GM23248 (cell line): ENCODE results near the gene METTL9. TPM values are rescaled to one million over a fixed set of nuclear protein-coding genes. Genes with fewer than 3 reads are reported as not detected.
A peak's percentile ranks its signal among the peaks of the same experiment; 100 is the strongest.

Experiments used
- DNase-seq: peaks from one replicate; pipeline ENCODE4 v3.0.0-alpha.2; 2015
- H2AFZ ChIP-seq: fragments of 200-600 bp; sonication (generic); 2 replicates; pipeline ENCODE4 v1.6.1; 2016; ENCODE audit warnings: antibody characterized with exemption
- H3F3A ChIP-seq: fragments of 200-600 bp; sonication (generic); 2 replicates; pipeline ENCODE4 v1.6.1; 2016; ENCODE audit warnings: mild to moderate bottlenecking, antibody characterized with exemption, mixed run types; ENCODE audit not compliant: insufficient read depth
- H3K27ac ChIP-seq: fragments of 200-600 bp; sonication (generic); 2 replicates; pipeline ENCODE4 v1.5.1; 2016; ENCODE audit warnings: mild to moderate bottlenecking
- H3K27me3 ChIP-seq: fragments of 200-600 bp; sonication (generic); replicated peaks from 2 replicates; pipeline ENCODE4 v1.6.1; 2016; ENCODE audit warnings: mild to moderate bottlenecking; ENCODE audit not compliant: insufficient read depth
- H3K36me3 ChIP-seq: fragments of 200-600 bp; sonication (generic); 2 replicates; pipeline ENCODE4 v1.6.1; 2016; ENCODE audit warnings: low read depth, mild to moderate bottlenecking
- H3K4me1 ChIP-seq: fragments of 200-600 bp; sonication (generic); 2 replicates; pipeline ENCODE4 v1.6.1; 2016; ENCODE audit warnings: mild to moderate bottlenecking; ENCODE audit not compliant: insufficient read depth
- H3K4me2 ChIP-seq: fragments of 200-600 bp; sonication (generic); one replicate; pipeline ENCODE4 v1.6.1; 2016; ENCODE audit warnings: mild to moderate bottlenecking; ENCODE audit not compliant: unreplicated experiment
- H3K4me3 ChIP-seq: fragments of 200-600 bp; sonication (generic); 2 replicates; pipeline ENCODE4 v1.5.1; 2016; ENCODE audit warnings: mild to moderate bottlenecking
- H3K79me2 ChIP-seq: fragments of 200-600 bp; sonication (generic); 2 replicates; pipeline ENCODE4 v1.6.1; 2016; ENCODE audit warnings: mild to moderate bottlenecking; ENCODE audit not compliant: insufficient read depth
- H3K9ac ChIP-seq: fragments of 200-600 bp; sonication (generic); 2 replicates; pipeline ENCODE4 v1.6.1; 2016; ENCODE audit warnings: mild to moderate bottlenecking
- H3K9me2 ChIP-seq: fragments of 200-600 bp; sonication (generic); 2 replicates; pipeline ENCODE4 v1.6.1; 2016; ENCODE audit warnings: mixed run types, mild to moderate bottlenecking, moderate library complexity; ENCODE audit not compliant: insufficient read depth
- H3K9me3 ChIP-seq: fragments of 200-600 bp; sonication (generic); one replicate; pipeline ENCODE4 v1.6.1; 2017; ENCODE audit warnings: low read depth
- H4K20me1 ChIP-seq: fragments of 200-600 bp; sonication (generic); 2 replicates; pipeline ENCODE4 v1.6.0; 2016; ENCODE audit not compliant: insufficient read depth
- EZH2 ChIP-seq: fragments of 200-600 bp; sonication (generic); IDR thresholded peaks from 2 replicates; pipeline ENCODE4 v1.6.1; 2018; ENCODE audit warnings: antibody characterized with exemption, mild to moderate bottlenecking; ENCODE audit not compliant: insufficient read depth, poor library complexity, severe bottlenecking
- EZH2phosphoT487 ChIP-seq: fragments of 200-600 bp; sonication (generic); IDR thresholded peaks from 2 replicates; pipeline ENCODE4 v1.6.1; 2018; ENCODE audit warnings: antibody characterized with exemption, moderate library complexity, mild to moderate bottlenecking, low read depth; ENCODE audit not compliant: insufficient read depth
- WGBS, 2 experiments: methylation state at CpG; one replicate each; pipeline ENCODE4 v1.1.6; 2015 to 2017; ENCODE audit warnings: low lambda C conversion rate in 2 of 2, low coverage in 1 of 2; ENCODE audit errors: missing lambda C conversion rate in 2 of 2; 5-methylcytosine and 5-hydroxymethylcytosine counted together
- in situ Hi-C: fragments of 300-500 bp; cut with MboI; formaldehyde crosslinking; loops from 2 replicates; pipeline ENCODE4 v1.15.0; 2020
- polyA plus RNA-seq: library from polyadenylated mRNA; unstranded; fragments of >200 nt; fragmentation: Nextera tagmentation; extraction: Ambion mirVana; gene quantifications from 2 replicates; pipeline ENCODE4 v1.2.1, GENCODE V29; 2016
- total RNA-seq: library from RNA; depleted of rRNA; stranded (reverse); fragments of >200 nt; shearing (Covaris generic); gene quantifications from 2 replicates; pipeline ENCODE4 v1.2.3, GENCODE V29; 2014

Gene METTL9
- total and polyA plus RNA-seq, 2 experiments from 2014 or later: 273 to 326 TPM

DNA sequence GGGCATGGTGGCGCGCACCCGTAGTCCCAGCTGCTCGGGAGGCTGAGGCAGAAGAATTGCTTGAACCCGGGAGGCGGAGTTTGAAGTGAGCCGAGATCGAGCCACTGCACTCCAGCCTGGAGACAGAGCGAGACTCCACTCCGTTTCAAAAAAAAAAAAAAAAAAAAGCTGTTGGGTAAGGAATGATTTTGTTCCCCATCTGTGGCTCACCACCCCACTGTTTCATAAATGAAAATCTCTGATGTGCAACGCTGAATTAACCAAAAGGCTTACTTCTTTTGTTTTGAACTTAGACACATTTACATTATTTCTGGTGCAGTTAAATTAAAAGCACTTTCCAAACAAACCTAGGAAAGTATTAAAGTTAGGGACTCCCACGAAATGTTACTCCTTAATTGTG, 1.2 kb upstream of the METTL9 start:
- H3K4me3 ChIP-seq: peak overlapping the region; percentile 94
- WGBS, 2 experiments: 88 to 89% methylated on average over 11 to 12 of the region's 12 CpGs
- no peak for DNase-seq
- H3K9me3 ChIP-seq: no peaks in the 10 kb centered on the region
- H3K36me3 ChIP-seq: no peaks in the 10 kb centered on the region
- H2AFZ ChIP-seq: peak overlapping the region; percentile 95
- H3K27ac ChIP-seq: peak overlapping the region; percentile 93
- H3F3A ChIP-seq: peaks cover 27% of the 10 kb centered on the region
- peak overlapping the region; percentile 97 for H3K9ac ChIP-seq
- peak overlapping the region; percentile 99 for H3K4me2 ChIP-seq
- H4K20me1 ChIP-seq: no peaks in the 10 kb centered on the region
- peaks cover 34% of the 10 kb centered on the region for H3K79me2 ChIP-seq
- in situ Hi-C loops: no loop called here
- no peaks in the 10 kb centered on the region for H3K27me3 ChIP-seq
- no peaks in the 10 kb centered on the region for H3K9me2 ChIP-seq
- H3K4me1 ChIP-seq: peaks cover 21% of the 10 kb centered on the region
- no peak for TF ChIP-seq EZH2phosphoT487
- TF ChIP-seq EZH2: no peak

DNA sequence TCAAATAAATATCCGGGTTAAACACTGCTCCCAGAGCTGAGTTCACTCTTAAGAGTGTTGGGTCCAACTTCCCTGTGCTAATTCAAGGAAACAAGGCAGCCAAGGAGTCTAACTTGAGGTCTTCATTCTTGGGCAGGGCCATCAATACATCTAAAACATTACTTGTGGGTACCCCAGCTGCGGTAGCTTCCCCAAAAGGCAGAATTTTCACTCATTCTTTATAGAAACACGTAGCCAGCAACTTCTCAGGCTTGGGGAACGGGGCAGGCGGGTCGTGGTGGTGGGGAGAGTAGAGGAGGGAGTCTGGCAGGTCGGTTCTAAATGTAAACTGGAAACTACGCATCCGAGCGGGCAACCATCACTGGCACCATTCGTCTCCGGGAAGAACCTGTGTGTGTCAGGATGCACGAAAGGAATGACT, 666 bp upstream of the METTL9 start:
- peak overlapping the region; percentile 99 for H3K4me2 ChIP-seq
- H3K9me3 ChIP-seq: no peaks in the 10 kb centered on the region
- H3K36me3 ChIP-seq: no peaks in the 10 kb centered on the region
- no peaks in the 10 kb centered on the region for H3K27me3 ChIP-seq
- in situ Hi-C loops: no loop called here
- peak overlapping the region; percentile 97 for H3K9ac ChIP-seq
- peaks cover 39% of the 10 kb centered on the region for H3K79me2 ChIP-seq
- peak; percentile 49 for DNase-seq
- 1% methylated on average over 13 of the region's 13 CpGs for WGBS, 2 experiments
- no peak for TF ChIP-seq EZH2
- no peak for TF ChIP-seq EZH2phosphoT487
- peak overlapping the region; percentile 94 for H3K4me3 ChIP-seq
- no peaks in the 10 kb centered on the region for H4K20me1 ChIP-seq
- peaks cover 27% of the 10 kb centered on the region for H3K4me1 ChIP-seq
- H3F3A ChIP-seq: peaks cover 32% of the 10 kb centered on the region
- no peaks in the 10 kb centered on the region for H3K9me2 ChIP-seq
- H2AFZ ChIP-seq: peak overlapping the region; percentile 95
- H3K27ac ChIP-seq: peak overlapping the region; percentile 93

DNA sequence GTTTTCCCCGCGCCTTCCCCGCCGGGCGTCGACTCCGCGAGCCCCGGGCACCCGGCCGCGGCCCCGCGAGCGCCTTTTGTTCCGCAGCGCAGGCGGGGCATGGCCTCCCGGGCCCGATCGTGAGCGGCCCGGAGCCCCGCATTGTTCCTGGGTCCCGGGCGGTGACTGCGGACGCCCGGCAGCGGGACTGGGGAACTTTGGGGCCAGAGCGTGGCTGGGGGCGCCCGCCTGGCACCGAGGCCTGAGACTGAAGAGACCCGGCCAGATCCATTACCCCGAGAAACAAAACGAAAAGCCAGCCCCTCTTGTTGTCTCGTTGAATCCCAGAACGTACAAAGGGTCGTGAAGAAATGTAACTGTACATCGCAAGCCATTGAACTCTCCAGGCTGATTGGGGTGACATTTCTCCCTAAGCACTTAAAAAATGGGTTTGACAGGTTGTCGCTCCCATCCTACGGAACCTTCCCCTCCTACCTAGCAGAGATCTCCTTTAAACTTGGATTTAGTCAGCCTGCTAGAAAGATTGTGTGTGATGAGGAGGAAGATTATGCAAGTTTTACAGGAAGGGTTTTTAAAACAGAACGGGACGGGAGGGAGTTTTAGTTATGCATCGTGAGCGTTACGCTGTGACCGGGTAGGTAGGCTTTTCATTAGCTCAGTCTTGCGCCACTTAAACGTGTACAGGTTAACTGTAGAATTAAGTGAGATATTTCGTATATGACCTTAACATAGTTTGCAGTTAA, 825 bp downstream of the METTL9 start:
- Histone ChIP-seq H3K9me3 (no peaks in the 10 kb centered on the region), H3K4me2 (peak overlapping the region; percentile 79), H3K79me2 (peaks cover 54% of the 10 kb centered on the region), H3K4me3 (peak overlapping the region; percentile 94), H3K27me3 (no peaks in the 10 kb centered on the region), H4K20me1 (no peaks in the 10 kb centered on the region), H3K36me3 (no peaks in the 10 kb centered on the region), H2AFZ (peak overlapping the region; percentile 55), H3F3A (peaks cover 45% of the 10 kb centered on the region), H3K27ac (peak overlapping the region; percentile 93), H3K4me1 (peaks cover 39% of the 10 kb centered on the region), H3K9me2 (no peaks in the 10 kb centered on the region), H3K9ac (peak overlapping the region; percentile 97)
- no peak for TF ChIP-seq EZH2
- no peak for TF ChIP-seq EZH2phosphoT487
- peak; percentile 78 for DNase-seq
- WGBS, 2 experiments: 0% methylated on average over 40 to 41 of the region's 52 CpGs
- in situ Hi-C loops: no loop called here

DNA sequence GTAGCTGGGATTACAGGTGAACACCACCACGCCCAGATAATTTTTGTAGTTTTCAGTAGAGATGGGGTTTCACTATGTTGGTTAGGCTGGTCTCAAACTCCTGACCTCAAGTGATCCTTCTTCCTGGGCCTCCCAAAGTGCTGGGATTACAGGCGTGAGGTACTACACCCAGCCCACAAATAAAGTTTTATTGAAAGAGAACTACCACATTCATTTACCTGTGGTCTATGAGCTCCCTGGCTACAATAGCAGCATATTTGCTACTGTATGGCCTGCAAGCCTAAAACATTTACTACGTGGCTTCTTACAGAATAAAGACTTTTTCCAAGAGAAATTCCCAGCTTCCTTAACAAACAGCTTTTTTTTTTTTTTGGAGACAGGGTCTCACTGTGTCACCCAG, 3.4 kb downstream of the METTL9 start:
- Histone ChIP-seq H3K79me2 (peaks cover 80% of the 10 kb centered on the region), H4K20me1 (no peaks in the 10 kb centered on the region; the same call in 1 of the 2 replicates), H3K27ac (peak overlapping the region; percentile 93), H3K9me2 (no peaks in the 10 kb centered on the region), H3K9me3 (no peaks in the 10 kb centered on the region), H2AFZ (no peak overlapping the region), H3K27me3 (no peaks in the 10 kb centered on the region), H3K4me2 (peak overlapping the region; percentile 79), H3K4me3 (peak overlapping the region; percentile 94), H3K4me1 (peaks cover 52% of the 10 kb centered on the region), H3K9ac (peak overlapping the region; percentile 97), H3K36me3 (no peaks in the 10 kb centered on the region), H3F3A (peaks cover 50% of the 10 kb centered on the region)
- DNase-seq: no peak
- no peak for TF ChIP-seq EZH2phosphoT487
- TF ChIP-seq EZH2: no peak
- in situ Hi-C loops: no loop called here
- 84 to 88% methylated on average over 3 of the region's 3 CpGs for WGBS, 2 experiments
